Endothelial cell of umbilical vein (primary cell): ENCODE measurements around the gene MMP11. TPM values are rescaled to one million over a fixed set of nuclear protein-coding genes. Genes with fewer than 3 reads are reported as not detected.

Experiments
- BruUV-seq: library from RNA; stranded (reverse); fragments of 400-500 nt; replicated peaks from 2 replicates; lab custom pipeline; 2021; lab: Mats Ljungman, UMichigan
- CTCF ChIA-PET: fragments of 300-600, 350-600 bp; sonication (Branson Sonifier 250); formaldehyde crosslinking; loops from one replicate; lab custom pipeline; 2021; ENCODE audit warnings: antibody characterized with exemption, inconsistent platforms; lab: Charles Lee
- POLR2A ChIA-PET: fragments of 300-600, 350-600 bp; sonication (Branson Sonifier 250); formaldehyde crosslinking; loops from one replicate; lab custom pipeline; 2021; ENCODE audit warnings: antibody characterized with exemption, inconsistent platforms; lab: Charles Lee
- DNase-seq: peaks from one replicate; pipeline ENCODE4 v3.0.0-alpha.2; 2011; ENCODE audit warnings: low read depth, low spot score
- FAIRE-seq: peaks from 2 replicates; lab custom pipeline; 2011; peaks lifted over from hg19 to GRCh38; lab: Jason Lieb, UNC
- H2AFZ ChIP-seq: 2 replicates; pipeline ENCODE4 v1.6.0; 2012; ENCODE audit warnings: low read depth, low read length, control low read depth, inconsistent platforms
- H3K27ac ChIP-seq: 2 replicates; pipeline ENCODE4 v1.5.1; 2011; ENCODE audit warnings: low read depth, mild to moderate bottlenecking, control low read depth, low read length, moderate library complexity; ENCODE audit not compliant: insufficient read depth
- H3K27me3 ChIP-seq, 2 experiments: 2 replicates each; pipeline versions ENCODE4 v1.6.0 to v1.6.1; 2011; ENCODE audit warnings: low read length in 2 of 2, mixed read lengths in 1 of 2; ENCODE audit not compliant: control insufficient read depth in 2 of 2, insufficient read depth in 2 of 2
- H3K36me3 ChIP-seq, 2 experiments: 2 replicates in 1 of 2; 3 replicates in 1 of 2; pipeline ENCODE4 v1.5.1; 2011; ENCODE audit warnings: low read length in 2 of 2, mild to moderate bottlenecking in 1 of 2, moderate library complexity in 1 of 2; ENCODE audit not compliant: control insufficient read depth in 2 of 2, insufficient read depth in 2 of 2; ENCODE audit errors: extremely low read depth in 1 of 2
- H3K4me1 ChIP-seq: 3 replicates; pipeline ENCODE4 v1.5.1; 2011; ENCODE audit warnings: mild to moderate bottlenecking, low read length; ENCODE audit not compliant: control insufficient read depth, insufficient read depth; ENCODE audit errors: extremely low read depth
- H3K4me2 ChIP-seq: 2 replicates; pipeline ENCODE4 v1.6.1; 2011; ENCODE audit warnings: low read length, control low read depth, mixed read lengths; ENCODE audit not compliant: insufficient read depth
- H3K4me3 ChIP-seq, 3 experiments: fragments of 200-600 bp in 1 of 3; sonication (generic), shearing (Covaris generic) in 1 of 3; replicated peaks in 1 of 3; 2 replicates each; pipeline ENCODE4 v1.5.1; 2011 to 2016; ENCODE audit warnings: control low read depth in 3 of 3, low read length in 3 of 3, mild to moderate bottlenecking in 2 of 3, inconsistent platforms in 1 of 3, low read depth in 1 of 3, moderate library complexity in 1 of 3; ENCODE audit not compliant: insufficient read depth in 1 of 3
- H3K79me2 ChIP-seq: 2 replicates; pipeline ENCODE4 v1.6.0; 2012; ENCODE audit warnings: low read length, inconsistent platforms; ENCODE audit not compliant: control insufficient read depth, insufficient read depth
- H3K9ac ChIP-seq: replicated peaks from 2 replicates; pipeline ENCODE3; 2011; ENCODE audit warnings: low read length, control low read depth; ENCODE audit not compliant: insufficient read depth; ENCODE audit errors: extremely low read depth
- H3K9me1 ChIP-seq: replicated peaks from 3 replicates; pipeline ENCODE4 v1.6.0; 2011; ENCODE audit warnings: mild to moderate bottlenecking, low read length; ENCODE audit not compliant: control insufficient read depth, insufficient read depth; ENCODE audit errors: extremely low read depth
- H3K9me3 ChIP-seq: replicated peaks from 2 replicates; pipeline ENCODE4 v1.5.1; 2012; ENCODE audit warnings: low read length, inconsistent platforms; ENCODE audit not compliant: control insufficient read depth, insufficient read depth
- H4K20me1 ChIP-seq: replicated peaks from 2 replicates; pipeline ENCODE3; 2011; ENCODE audit warnings: mild to moderate bottlenecking, low read length; ENCODE audit not compliant: control insufficient read depth, insufficient read depth; ENCODE audit errors: extremely low read depth
- CTCF ChIP-seq, 2 donors: IDR thresholded peaks; 1 replicate in 1 of 2; 2 replicates in 1 of 2; pipeline ENCODE4 v1.5.1; 2011; ENCODE audit warnings: low read length in 2 of 2, mild to moderate bottlenecking in 2 of 2, moderate library complexity in 2 of 2, control low read depth in 1 of 2, inconsistent platforms in 1 of 2, low read depth in 1 of 2; ENCODE audit not compliant: insufficient read depth in 1 of 2; ENCODE audit errors: extremely low read depth in 1 of 2
- EZH2 ChIP-seq: IDR thresholded peaks from 2 replicates; pipeline ENCODE4 v1.6.1; 2012; ENCODE audit warnings: borderline replicate concordance, low read depth, mild to moderate bottlenecking, moderate library complexity, low read length, inconsistent platforms; ENCODE audit not compliant: severe bottlenecking
- FOS ChIP-seq: IDR thresholded peaks from 2 replicates; pipeline ENCODE4 v1.6.1; 2011; ENCODE audit warnings: mild to moderate bottlenecking, low read length, moderate library complexity, borderline replicate concordance; ENCODE audit not compliant: insufficient read depth
- GATA2 ChIP-seq: IDR thresholded peaks from 2 replicates; pipeline ENCODE4 v1.7.0; 2011; ENCODE audit warnings: low read depth, mild to moderate bottlenecking, moderate library complexity, mixed read lengths, low read length; ENCODE audit not compliant: insufficient read length, insufficient read depth
- JUN ChIP-seq: IDR thresholded peaks from 2 replicates; pipeline ENCODE4 v1.6.1; 2011; ENCODE audit warnings: borderline replicate concordance, low read depth; ENCODE audit not compliant: insufficient read length, insufficient read depth
- MYC ChIP-seq: IDR thresholded peaks from one replicate; pipeline ENCODE4 v1.6.1; 2011; ENCODE audit warnings: mild to moderate bottlenecking, low read depth, low read length
- POLR2A ChIP-seq: IDR thresholded peaks from 2 replicates; pipeline ENCODE4 v1.6.1; 2012; ENCODE audit warnings: low read depth, mild to moderate bottlenecking, control low read depth, low read length
- POLR2AphosphoS5 ChIP-seq: IDR thresholded peaks from 2 replicates; pipeline ENCODE4 v1.6.1; 2012; ENCODE audit warnings: low read depth, mild to moderate bottlenecking, control low read depth, low read length, moderate library complexity; ENCODE audit not compliant: insufficient read depth
- dilution Hi-C: fragments of 300-500 bp; cut with MboI; formaldehyde crosslinking; loops from one replicate; pipeline ENCODE4 v1.15.0; 2019; ENCODE audit warnings: low sequenced_read_pairs; ENCODE audit not compliant: extremely low pct_ligation_motif_present
- intact Hi-C: fragments of 100-400 bp; cut with micrococcal nuclease; formaldehyde crosslinking; loops from one replicate; pipeline ENCODE4 v1.10.0; 2022
- polyA plus RNA-seq, 4 experiments: library from polyadenylated mRNA; depleted of rRNA in 3 of 4; stranded (reverse) in 3 of 4; unstranded in 1 of 4; fragments of >200 nt; gene quantifications; 2 replicates each; pipeline versions ENCODE4 v1.2.1 to v1.2.3, GENCODE V29; 2011 to 2012; ENCODE audit warnings: missing spikeins in 1 of 4
- total RNA-seq: library from RNA; stranded (reverse); gene quantifications from 2 replicates; pipeline ENCODE4 v1.2.3, GENCODE V29; 2021
- TF ChIP-seq, protein P1 (sequence below): IDR thresholded peaks from 2 replicates; pipeline ENCODE4 v1.6.1; 2011; ENCODE audit not compliant: insufficient read depth, insufficient read length

MMP11 gene
- total and polyA plus RNA-seq, 2 donors (not counting 3 experiments of a cell fraction or from before 2014, with no cell fraction given), result 10.3 to 16.9 TPM

DNA sequence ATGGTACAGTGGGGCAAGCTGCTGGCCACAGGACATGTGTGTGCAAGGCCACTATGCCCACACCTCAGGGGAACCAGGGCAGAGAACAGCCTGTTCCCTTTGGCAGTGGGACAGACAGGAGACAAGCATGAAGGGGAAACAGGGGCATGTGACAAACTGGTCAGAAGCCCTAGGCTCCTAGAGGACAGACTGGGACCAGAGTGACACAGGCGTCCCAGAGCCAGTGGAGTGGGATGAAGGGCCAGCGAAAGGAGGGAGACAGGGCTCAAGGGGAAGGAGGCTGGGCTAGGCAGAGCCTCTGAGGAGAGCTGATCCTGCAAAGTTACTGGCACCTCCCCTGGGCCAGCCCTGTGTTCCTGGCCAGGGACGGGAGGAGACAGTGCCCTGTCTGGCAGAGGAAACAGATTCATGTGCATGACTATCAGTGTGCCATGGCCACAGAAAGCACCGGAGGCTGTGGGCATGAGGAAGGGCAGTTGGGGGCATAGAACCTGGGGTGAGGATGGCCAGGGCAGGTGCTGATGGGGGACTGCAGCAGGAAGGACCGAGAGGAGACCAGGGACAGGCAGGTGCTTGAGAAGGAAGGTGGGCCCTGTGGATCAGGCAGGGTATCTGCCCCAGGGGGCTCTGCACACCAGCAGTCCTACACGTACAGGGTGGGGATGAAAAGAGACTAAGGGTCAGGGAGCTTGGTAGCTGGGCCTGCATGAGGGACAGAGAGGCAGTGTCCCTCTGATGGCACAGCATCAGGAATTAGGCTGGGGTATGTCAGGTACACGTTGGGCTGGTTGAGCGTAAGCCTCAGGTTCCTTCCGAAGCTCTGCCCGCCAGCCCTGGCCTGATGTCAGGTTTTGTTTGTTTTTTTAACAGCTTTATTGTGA, 56.4 kb downstream of the MMP11 start:
- Histone ChIP-seq H3K79me2 (no peaks in the 10 kb centered on the region), H3K4me3 (no peak overlapping the region), H3K27ac (no peak overlapping the region), H3K9me1 (no peaks in the 10 kb centered on the region), H3K27me3 (no peaks in the 10 kb centered on the region), H3K9me3 (no peaks in the 10 kb centered on the region), H4K20me1 (no peaks in the 10 kb centered on the region), H3K4me2 (no peak overlapping the region), H2AFZ (no peak overlapping the region), H3K36me3 (peaks cover 19 to 56% of the 10 kb centered on the region in 2 experiments), H3K4me1 (no peaks in the 10 kb centered on the region), H3K9ac (no peak overlapping the region)
- dilution Hi-C loops, result no loop called here
- ChIA-PET CTCF (interaction anchor here (0.6 to 1.8 kb wide), 4 partner anchors 17 to 58 kb away, joined by 4 to 5 read pairs (median 5); no protein-coding TSS in a partner anchor), POLR2A (no interaction called here)
- DNase-seq (no peak), FAIRE-seq (no peak)
- TF ChIP-seq, protein P1, sequence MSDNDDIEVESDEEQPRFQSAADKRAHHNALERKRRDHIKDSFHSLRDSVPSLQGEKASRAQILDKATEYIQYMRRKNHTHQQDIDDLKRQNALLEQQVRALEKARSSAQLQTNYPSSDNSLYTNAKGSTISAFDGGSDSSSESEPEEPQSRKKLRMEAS, result no peak
- TF ChIP-seq CTCF (IDR thresholded peaks at IDR 0.05; ENCODE audit: extremely low read depth in 1 of 2, insufficient read depth in 1 of 2, low read depth in 1 of 2, low read length in 2 of 2), result no peak
- no peak for TF ChIP-seq EZH2
- TF ChIP-seq FOS, result no peak
- no peak for TF ChIP-seq MYC
- TF ChIP-seq POLR2A, result no peak
- no peak for TF ChIP-seq POLR2AphosphoS5
- TF ChIP-seq JUN, result no peak
- no peak for TF ChIP-seq GATA2
- intact Hi-C loops, result no loop called here
- no TSS peak for BruUV-seq
